Measurements from ENCODE around the gene CCND3. TPM values are rescaled to one million over a fixed set of nuclear protein-coding genes. Genes with fewer than 3 reads are reported as not detected.

CCND3 gene
- total RNA-seq, 1 donor from 2014 or later, result 11.8 TPM

DNA sequence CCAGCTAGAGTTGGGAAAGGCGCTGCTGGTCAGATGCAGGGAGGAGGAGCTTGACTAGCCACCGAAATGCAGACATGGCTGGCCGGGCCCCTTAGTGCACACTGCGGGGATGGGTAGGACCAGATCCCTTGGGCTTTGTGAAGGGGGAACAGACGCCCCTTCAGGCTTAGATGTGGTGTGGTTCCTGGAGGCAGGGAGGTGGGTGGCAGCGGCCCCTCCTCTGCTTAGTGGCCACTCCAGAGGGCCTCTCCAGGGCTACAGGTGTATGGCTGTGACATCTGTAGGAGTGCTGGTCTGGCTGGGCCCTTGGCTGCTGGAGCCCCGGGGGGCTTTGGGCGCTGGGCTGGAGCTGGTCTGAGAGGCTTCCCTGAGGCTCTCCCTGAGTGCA, 5.9 kb downstream of the CCND3 start:
- H3K27me3 ChIP-seq (ENCODE audit: control insufficient read depth, insufficient read depth, low read length), result no peaks in the 10 kb centered on the region
- TF ChIP-seq, protein P1, sequence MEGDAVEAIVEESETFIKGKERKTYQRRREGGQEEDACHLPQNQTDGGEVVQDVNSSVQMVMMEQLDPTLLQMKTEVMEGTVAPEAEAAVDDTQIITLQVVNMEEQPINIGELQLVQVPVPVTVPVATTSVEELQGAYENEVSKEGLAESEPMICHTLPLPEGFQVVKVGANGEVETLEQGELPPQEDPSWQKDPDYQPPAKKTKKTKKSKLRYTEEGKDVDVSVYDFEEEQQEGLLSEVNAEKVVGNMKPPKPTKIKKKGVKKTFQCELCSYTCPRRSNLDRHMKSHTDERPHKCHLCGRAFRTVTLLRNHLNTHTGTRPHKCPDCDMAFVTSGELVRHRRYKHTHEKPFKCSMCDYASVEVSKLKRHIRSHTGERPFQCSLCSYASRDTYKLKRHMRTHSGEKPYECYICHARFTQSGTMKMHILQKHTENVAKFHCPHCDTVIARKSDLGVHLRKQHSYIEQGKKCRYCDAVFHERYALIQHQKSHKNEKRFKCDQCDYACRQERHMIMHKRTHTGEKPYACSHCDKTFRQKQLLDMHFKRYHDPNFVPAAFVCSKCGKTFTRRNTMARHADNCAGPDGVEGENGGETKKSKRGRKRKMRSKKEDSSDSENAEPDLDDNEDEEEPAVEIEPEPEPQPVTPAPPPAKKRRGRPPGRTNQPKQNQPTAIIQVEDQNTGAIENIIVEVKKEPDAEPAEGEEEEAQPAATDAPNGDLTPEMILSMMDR (IDR thresholded peaks at IDR 0.05; ENCODE audit: insufficient read depth, low read length, severe bottlenecking), result no peak
- FAIRE-seq, result no peak
- DNase-seq (ENCODE audit: low read depth), result no peak
- H3K4me3 ChIP-seq (ENCODE audit: low read depth, low read length), result no peak overlapping the region
- H3K36me3 ChIP-seq (ENCODE audit: control insufficient read depth, insufficient read depth, low read length), result peaks cover 35% of the 10 kb centered on the region

DNA sequence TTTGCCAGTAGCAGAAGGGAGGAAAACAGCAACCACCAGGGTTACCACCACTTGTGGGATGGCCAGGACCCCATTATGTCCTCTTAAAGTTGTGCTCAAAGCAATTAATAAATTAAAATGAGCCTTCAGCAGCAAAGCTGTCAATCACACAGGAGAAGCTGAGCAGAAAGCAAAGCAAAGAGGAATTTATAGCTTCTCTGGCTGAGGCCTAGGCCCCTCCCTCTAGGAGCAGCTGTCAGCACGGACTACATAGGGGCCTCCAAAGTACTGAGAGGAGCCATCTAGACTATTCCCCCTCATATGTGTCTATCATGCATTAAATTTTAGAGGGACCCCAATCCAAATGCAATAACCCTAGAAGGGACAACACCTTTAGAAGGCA, 6.4 kb downstream of the CCND3 start:
- Histone ChIP-seq H3K4me3 (ENCODE audit: low read depth, low read length) (no peak overlapping the region), H3K36me3 (ENCODE audit: control insufficient read depth, insufficient read depth, low read length) (peaks cover 39% of the 10 kb centered on the region), H3K27me3 (ENCODE audit: control insufficient read depth, insufficient read depth, low read length) (no peaks in the 10 kb centered on the region)
- no peak for DNase-seq (ENCODE audit: low read depth)
- FAIRE-seq, result no peak
- TF ChIP-seq, protein P1 (IDR thresholded peaks at IDR 0.05; ENCODE audit: insufficient read depth, low read length, severe bottlenecking), result no peak

DNA sequence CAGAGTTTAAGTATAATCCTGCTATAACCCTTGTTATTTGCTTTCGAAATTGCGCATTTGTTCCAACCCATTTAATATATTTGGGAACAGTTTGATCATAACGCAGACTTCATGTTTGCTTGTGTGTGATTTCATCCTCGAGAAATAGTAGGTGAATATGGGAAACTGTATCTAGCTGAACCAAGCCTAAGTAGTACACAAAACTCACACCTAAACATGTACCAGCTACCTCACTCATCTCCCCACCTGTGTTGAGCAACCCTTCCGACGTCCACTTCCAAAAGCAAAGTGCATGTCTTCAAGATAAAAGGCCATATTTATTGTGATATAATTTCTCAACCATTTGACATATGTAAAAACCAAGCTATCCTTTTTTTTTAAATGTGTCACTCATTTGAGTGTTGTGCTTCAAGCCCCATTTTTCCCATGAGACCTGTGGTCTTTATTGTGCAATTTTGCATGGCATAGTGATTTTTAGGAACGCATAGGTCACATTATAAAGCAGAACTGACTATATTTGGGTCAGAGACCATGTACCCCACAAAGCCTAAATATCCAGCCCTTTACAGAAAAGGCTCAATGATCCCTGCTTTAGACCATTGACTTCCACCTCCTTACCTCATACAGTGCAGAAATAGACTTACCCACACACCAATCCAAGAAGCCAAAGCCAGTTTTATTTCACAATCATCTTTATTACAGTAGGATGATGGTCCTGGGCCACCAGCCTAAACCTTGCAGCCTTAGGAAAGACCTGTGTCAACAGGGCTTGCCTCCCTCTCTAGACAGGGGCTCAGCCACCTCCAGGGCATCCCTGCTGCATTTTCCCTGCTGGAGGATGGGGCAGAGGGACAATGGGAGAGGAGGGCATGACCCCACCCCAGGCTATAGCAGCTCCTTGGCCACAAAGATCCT, 7.1 kb downstream of the CCND3 start:
- Histone ChIP-seq H3K4me3 (ENCODE audit: low read depth, low read length) (no peak overlapping the region), H3K36me3 (ENCODE audit: control insufficient read depth, insufficient read depth, low read length) (peaks cover 44% of the 10 kb centered on the region), H3K27me3 (ENCODE audit: control insufficient read depth, insufficient read depth, low read length) (no peaks in the 10 kb centered on the region)
- DNase-seq (ENCODE audit: low read depth) (no peak), FAIRE-seq (no peak)
- TF ChIP-seq, protein P1 (IDR thresholded peaks at IDR 0.05; ENCODE audit: insufficient read depth, low read length, severe bottlenecking), result no peak

DNA sequence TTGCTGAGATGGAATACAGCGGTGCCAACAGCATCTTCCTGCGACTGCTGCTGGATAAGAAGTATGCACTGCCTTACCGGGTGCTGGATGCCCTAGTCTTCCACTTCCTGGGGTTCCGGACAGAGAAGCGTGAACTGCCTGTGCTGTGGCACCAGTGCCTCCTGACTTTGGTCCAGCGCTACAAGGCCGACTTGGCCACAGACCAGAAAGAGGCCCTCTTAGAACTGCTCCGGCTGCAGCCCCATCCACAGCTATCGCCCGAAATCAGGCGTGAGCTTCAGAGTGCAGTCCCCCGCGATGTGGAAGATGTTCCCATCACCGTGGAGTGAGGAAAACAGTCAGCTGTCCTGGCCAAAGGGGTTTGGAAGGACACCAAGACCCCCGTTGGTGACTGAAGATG, 9.2 kb downstream of the CCND3 start:
- no peak overlapping the region for H3K4me3 ChIP-seq (ENCODE audit: low read depth, low read length)
- no peaks in the 10 kb centered on the region for H3K27me3 ChIP-seq (ENCODE audit: control insufficient read depth, insufficient read depth, low read length)
- TF ChIP-seq, protein P1 (IDR thresholded peaks at IDR 0.05; ENCODE audit: insufficient read depth, low read length, severe bottlenecking), result no peak
- H3K36me3 ChIP-seq (ENCODE audit: control insufficient read depth, insufficient read depth, low read length), result peaks cover 47% of the 10 kb centered on the region
- DNase-seq (ENCODE audit: low read depth) (no peak), FAIRE-seq (no peak)

DNA sequence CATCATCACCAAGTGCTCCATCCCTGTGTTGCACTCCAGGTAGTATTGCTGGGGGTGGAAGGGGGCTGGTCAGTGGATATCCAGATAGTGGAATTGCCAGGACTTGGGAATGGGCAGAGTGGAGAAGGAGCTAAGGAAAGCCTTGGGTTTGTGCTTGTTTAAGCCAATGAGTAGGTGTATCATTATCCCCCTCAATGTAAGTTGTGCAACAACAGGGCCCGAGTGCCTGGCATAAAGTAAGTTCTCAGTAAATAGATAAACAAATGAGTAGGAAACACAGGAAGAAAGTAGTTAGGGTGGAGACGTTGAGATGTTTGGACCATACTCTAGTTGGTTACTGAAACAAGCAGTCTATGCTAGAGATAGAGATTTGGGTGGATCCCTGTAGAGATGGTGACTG, 9.8 kb downstream of the CCND3 start:
- no peak for FAIRE-seq
- peaks cover 47% of the 10 kb centered on the region for H3K36me3 ChIP-seq (ENCODE audit: control insufficient read depth, insufficient read depth, low read length)

More for the DNA sequence above, 9.8 kb downstream of the CCND3 start:
- no peak for DNase-seq (ENCODE audit: low read depth)
- Histone ChIP-seq H3K4me3 (ENCODE audit: low read depth, low read length) (no peak overlapping the region), H3K27me3 (ENCODE audit: control insufficient read depth, insufficient read depth, low read length) (no peaks in the 10 kb centered on the region)
- TF ChIP-seq, protein P1 (IDR thresholded peaks at IDR 0.05; ENCODE audit: insufficient read depth, low read length, severe bottlenecking), result no peak

Measured in bronchial epithelial cell (primary cell).